HL-60 (cell line): ENCODE results near the gene DTHD1.

Experiments
- DNase-seq, 2 experiments: peaks; one replicate each; pipeline ENCODE4 v3.0.0-alpha.2; 2010 to 2020; ENCODE audit warnings: low read depth in 1 of 2, low spot score in 1 of 2
- H3K27ac ChIP-seq: fragments of 250-450 bp; sonication (Bioruptor Pico); replicated peaks from 2 replicates; pipeline ENCODE4 v1.5.1; 2020; ENCODE audit warnings: mild to moderate bottlenecking, moderate library complexity
- H3K27me3 ChIP-seq: fragments of 250-450 bp; sonication (Bioruptor Pico); 2 replicates; pipeline ENCODE4 v1.5.1; 2021; ENCODE audit warnings: mild to moderate bottlenecking, moderate library complexity; ENCODE audit not compliant: insufficient read depth, poor library complexity, severe bottlenecking
- H3K4me3 ChIP-seq: replicated peaks from 2 replicates; pipeline ENCODE4 v1.5.1; 2011; ENCODE audit warnings: mild to moderate bottlenecking, control low read depth, low read length; ENCODE audit not compliant: insufficient read depth
- CTCF ChIP-seq: IDR thresholded peaks from one replicate; pipeline ENCODE4 v1.5.1; 2011; ENCODE audit warnings: low read length, control low read depth, inconsistent platforms; ENCODE audit not compliant: insufficient read depth
- GABPA ChIP-seq: IDR thresholded peaks from 2 replicates; pipeline ENCODE4 v1.6.1; 2012; ENCODE audit warnings: low read depth
- POLR2AphosphoS5 ChIP-seq: IDR thresholded peaks from 2 replicates; pipeline ENCODE4 v1.6.1; 2012; ENCODE audit warnings: low read depth
- REST ChIP-seq: IDR thresholded peaks from 2 replicates; pipeline ENCODE4 v1.6.1; 2012; ENCODE audit warnings: low read depth; ENCODE audit not compliant: insufficient replicate concordance
- SPI1 ChIP-seq: IDR thresholded peaks from 2 replicates; pipeline ENCODE4 v1.6.1; 2012; ENCODE audit warnings: low read depth, mild to moderate bottlenecking, borderline replicate concordance

Gene DTHD1

GRCh38 chr4:36386691-36387090, 105.3 kb downstream of the DTHD1 start:
- H3K27ac ChIP-seq, result peak overlapping the region; percentile 66; the same call in 1 of the 2 replicates
- no peaks in the 10 kb centered on the region for H3K27me3 ChIP-seq
- TF ChIP-seq SPI1, result no peak
- no peak for TF ChIP-seq POLR2AphosphoS5
- TF ChIP-seq GABPA, result no peak
- no peak for TF ChIP-seq REST
- TF ChIP-seq CTCF, result no peak
- no peak overlapping the region for H3K4me3 ChIP-seq
- DNase-seq, result no peak

- DNase-seq, result no peak
- no peak overlapping the region for H3K27ac ChIP-seq
- TF ChIP-seq REST, result no peak
- TF ChIP-seq POLR2AphosphoS5, result no peak
- no peak for TF ChIP-seq CTCF
- no peak for TF ChIP-seq GABPA
- no peak for TF ChIP-seq SPI1
- H3K27me3 ChIP-seq, result no peaks in the 10 kb centered on the region
- no peak overlapping the region for H3K4me3 ChIP-seq
These were observed 107.3 kb downstream of the DTHD1 start for GRCh38 chr4:36388710-36389109.

- Histone ChIP-seq H3K4me3 (no peak overlapping the region), H3K27me3 (no peaks in the 10 kb centered on the region), H3K27ac (no peak overlapping the region)
- TF ChIP-seq CTCF (no peak), POLR2AphosphoS5 (no peak)
- no peak for DNase-seq
These were observed 110.0 kb downstream of the DTHD1 start for GRCh38 chr4:36391411-36391810.

- TF ChIP-seq SPI1, result no peak
- no peak for TF ChIP-seq GABPA
- no peak for TF ChIP-seq CTCF
- no peak for TF ChIP-seq REST
- TF ChIP-seq POLR2AphosphoS5, result no peak
- DNase-seq, result no peak
- Histone ChIP-seq H3K27me3 (no peaks in the 10 kb centered on the region), H3K4me3 (no peak overlapping the region), H3K27ac (no peak overlapping the region)
These were observed 110.6 kb downstream of the DTHD1 start for GRCh38 chr4:36392024-36392423.
